Measurements from ENCODE around the gene WDFY3.

DNA sequence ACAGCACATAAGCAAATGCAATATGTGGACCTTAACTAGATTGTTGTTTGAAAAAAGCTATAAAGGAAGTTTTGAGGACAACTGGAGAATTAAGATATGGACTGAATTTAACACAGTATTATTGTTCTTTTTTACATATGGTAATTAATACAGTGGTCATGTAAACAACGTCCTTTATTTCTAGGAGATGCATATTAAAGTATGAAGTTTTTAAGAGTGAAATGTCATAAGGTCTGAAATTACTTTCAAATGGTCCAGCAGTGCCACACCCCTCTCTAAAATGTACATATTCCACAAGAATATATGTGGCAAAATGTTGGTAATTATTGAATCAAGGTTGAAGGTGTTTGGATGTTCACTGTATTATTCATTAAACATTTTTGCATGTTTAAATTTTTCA, 40.9 kb downstream of the WDFY3 start:
- TF ChIP-seq EZH2phosphoT487 (IDR thresholded peaks at IDR 0.05; ENCODE audit: insufficient read depth, low read depth) = no peak
- TF ChIP-seq EZH2 (IDR thresholded peaks at IDR 0.05; ENCODE audit: insufficient read depth, poor library complexity, severe bottlenecking) = no peak

Data from GM23248 (cell line).